HG03045 (cell line): ENCODE results near the gene PSPC1.
"Not testable (repeated sequence)": the region's sequence is repeated elsewhere in the genome, so short reads cannot be mapped to it uniquely, and the experiment has no call there.

Experiments
- ATAC-seq: cut with Tn5 transposase; IDR thresholded peaks from one replicate; pipeline ENCODE4 v1.9.1; 2021; ENCODE audit warnings: mild to moderate bottlenecking, moderate library complexity; ENCODE audit not compliant: unreplicated experiment

Gene PSPC1, protein sequence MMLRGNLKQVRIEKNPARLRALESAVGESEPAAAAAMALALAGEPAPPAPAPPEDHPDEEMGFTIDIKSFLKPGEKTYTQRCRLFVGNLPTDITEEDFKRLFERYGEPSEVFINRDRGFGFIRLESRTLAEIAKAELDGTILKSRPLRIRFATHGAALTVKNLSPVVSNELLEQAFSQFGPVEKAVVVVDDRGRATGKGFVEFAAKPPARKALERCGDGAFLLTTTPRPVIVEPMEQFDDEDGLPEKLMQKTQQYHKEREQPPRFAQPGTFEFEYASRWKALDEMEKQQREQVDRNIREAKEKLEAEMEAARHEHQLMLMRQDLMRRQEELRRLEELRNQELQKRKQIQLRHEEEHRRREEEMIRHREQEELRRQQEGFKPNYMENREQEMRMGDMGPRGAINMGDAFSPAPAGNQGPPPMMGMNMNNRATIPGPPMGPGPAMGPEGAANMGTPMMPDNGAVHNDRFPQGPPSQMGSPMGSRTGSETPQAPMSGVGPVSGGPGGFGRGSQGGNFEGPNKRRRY

DNA sequence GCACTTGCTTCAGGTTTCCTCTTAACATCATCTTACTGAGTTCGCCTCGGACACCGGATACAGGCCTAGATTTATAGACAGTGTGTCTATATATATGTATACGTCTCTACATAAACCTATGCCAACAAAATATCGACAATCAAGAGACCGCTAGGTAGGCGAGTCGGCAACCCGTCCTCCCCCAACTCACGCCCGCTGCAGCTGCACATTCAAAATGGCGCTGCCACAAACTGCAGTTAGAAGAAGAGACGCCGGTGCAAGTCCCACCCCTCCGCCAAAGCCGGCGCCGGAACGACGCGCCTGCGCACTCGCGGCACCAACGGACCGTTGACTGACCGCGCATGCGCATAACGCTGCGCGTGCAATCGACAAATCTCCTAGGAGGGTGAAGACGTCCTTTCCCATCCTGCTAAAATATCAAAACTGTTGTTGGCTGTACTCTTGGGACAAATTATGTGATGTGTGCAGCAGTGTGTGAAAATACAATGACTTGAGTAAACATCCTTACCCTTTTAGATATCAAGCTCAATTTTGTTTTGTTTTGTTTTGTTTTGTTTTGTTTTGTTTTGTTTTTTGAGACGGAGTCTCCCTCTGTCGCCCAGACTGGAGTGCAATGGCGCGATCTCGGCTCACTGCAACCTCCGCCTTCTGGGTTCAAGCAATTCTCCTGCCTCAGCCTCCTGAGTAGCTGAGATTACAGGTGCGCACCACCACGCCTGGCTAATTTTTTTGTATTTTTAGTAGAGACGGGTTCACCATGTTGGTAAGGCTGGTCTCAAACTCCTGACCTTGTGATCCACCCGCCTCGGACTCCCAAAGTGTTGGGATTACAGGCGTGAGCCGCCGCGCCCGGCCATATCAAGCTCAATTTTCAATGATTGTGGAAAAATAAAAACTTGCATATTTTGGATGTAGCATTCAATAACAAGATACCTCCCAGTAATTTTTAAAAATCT lies at the start of gene PSPC1:
Gene PSPC1 (minus strand): TSS at position 219 of the 956 bp plus-strand sequence. CDS start 188 bp downstream, at position 31.
- peak; percentile 86 for ATAC-seq

DNA sequence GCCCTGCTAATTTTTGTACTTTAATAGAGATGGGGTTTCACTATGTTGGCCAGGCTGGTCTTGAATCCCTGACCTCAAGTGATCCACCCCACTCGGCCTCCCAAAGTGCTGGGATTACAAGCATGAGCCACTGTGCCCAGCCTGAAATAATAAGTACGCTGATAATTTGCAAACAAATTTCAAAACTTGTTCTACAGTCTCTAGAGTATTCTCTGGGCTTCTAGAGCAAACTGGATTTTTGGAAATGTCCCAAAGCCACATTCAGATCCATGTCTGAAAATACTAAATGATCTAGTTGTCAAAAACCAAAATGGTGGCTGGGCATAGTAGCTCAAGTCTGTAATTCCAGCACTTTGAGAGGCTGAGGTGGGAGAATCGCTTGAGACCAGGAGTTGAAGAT lies 39.9 kb upstream of the PSPC1 start:
- no peak for ATAC-seq

DNA sequence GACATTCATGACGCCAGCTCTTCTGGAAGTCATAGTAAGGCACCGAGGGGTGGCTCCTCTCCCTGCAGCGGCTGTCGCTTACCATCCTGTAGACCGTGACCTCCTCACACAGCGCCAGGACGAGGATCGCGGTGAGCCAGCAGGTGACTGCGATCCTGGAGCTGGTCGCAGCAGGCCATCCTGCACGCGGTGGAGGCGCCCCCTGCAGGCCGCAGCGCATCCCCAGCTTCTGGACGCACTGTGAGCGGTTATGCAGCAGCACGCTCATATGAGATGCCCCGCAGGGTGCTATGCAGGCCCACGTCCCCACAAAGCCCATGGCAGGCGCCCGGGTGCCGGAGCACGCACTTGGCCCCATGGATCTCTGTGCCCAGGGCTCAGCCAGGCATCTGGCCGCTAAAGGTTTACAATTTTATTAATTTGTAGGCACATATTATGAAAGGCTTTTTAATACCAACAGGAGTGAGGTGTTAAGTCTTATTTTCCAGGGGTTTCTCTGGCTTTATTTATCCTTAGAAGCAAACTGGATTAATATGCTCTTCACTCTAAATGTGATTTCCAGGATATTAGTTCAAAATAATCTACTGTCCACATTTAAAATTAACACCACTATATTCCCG lies 35.6 kb upstream of the PSPC1 start:
- ATAC-seq = no peak

DNA sequence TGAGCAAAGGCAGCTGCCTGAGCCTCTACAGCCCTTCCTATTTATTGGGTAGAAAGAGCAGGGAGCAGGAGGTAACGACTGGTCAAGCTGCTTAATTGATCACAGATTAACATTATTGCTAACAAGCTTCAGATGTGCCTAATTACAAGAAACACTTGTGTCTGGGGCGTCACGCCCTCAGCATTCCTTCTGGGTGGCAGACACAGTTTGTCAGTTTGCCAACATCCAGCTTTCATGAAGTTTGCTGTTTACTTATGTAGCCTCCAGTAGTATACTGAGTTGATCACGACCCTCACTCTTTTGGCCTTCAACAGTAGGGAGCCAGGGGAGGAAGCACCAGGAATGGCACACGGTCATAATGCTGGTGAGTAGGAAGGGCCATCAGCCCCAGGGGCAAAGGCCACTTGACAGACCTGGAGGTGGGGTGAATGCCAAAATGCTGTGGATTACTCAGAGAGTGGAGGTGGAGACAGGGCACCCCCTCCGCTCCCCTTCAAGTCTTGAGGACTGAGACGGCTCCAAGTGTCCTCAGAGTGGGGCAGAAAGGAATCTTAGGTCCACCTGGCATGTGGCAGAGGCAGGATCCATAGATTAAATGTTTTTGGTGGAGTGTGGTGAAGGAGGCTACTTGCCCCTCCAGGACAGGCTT lies 34.9 kb upstream of the PSPC1 start:
- no peak for ATAC-seq

DNA sequence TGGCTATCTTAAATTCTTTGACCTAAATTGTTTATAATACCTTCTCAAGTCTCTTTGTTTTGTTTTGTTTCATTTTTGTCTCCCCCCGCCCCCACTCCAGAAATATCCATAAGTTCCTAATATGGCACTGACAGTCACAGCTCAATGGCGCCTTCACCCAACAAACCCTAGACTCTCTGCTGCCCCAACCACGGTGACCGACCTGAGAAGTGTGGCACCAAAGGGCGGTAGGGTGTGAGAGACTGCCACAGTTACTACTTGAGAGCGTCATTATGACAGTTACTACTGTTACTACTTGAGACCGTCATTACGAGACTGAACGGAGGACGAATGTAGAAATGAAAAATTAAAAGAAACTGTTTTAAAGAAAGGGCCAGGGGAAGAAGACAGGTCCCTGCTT lies 34.4 kb upstream of the PSPC1 start:
- no peak for ATAC-seq

DNA sequence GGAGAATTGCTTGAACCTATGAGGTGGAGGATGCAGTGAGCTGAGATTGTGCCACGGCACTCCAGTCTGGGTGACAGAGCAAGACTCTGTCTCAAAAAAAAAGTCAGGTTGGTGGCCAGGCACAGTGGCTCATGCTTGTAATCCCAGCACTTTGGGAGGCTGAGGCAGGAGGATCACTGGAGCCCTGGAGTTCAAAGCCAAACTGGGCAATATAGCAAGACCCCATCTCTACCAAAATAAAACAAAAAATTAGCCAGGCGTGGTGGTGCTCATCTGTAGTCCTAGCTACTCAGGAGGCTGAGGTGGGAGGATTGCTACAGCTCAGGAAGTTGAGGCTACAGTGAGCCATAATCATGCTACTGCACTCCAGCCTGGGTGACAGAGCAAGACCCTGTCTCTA lies 33.1 kb upstream of the PSPC1 start:
- ATAC-seq = not testable (repeated sequence)

DNA sequence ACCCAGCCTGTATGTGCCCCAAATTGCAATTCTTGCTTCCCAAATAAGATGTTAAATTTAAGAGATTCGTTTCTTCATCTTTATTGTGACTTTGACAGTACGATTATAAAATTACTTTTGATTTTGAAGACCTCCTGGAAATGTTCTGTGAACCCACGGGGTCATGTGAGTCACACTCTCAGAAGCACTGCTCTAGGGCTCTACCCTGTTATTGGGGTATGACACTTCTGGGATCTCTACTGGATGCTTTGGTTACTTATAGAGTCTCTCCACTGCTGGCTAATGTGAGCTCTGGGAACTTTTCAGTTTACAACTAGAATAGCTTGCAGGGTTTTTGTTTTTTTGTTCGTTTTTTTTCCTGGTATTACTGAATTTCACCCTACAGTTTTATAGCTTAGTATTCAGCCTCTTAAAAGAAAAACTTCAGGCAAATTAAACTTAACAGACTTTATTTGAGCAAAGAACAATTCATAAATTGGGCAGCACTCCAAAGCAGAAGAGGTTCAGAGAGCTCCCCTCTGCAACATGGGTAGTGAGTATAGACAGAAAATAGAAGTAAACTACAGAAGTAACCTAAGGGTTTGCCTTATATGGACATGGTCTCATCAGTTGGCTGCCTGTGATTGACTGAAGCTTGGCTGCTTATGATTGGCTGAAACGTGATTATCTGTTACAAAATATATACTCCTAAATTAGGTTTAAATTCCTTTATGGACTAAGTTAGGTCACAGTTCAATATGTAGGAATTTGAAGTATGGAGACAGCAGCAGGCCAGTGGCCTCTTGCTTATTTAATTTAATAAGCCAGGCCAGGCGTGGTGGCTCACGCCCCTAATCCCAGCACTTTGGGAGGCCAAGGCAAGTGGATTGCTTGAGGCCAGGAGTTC lies 28.5 kb upstream of the PSPC1 start:
- ATAC-seq = no peak

DNA sequence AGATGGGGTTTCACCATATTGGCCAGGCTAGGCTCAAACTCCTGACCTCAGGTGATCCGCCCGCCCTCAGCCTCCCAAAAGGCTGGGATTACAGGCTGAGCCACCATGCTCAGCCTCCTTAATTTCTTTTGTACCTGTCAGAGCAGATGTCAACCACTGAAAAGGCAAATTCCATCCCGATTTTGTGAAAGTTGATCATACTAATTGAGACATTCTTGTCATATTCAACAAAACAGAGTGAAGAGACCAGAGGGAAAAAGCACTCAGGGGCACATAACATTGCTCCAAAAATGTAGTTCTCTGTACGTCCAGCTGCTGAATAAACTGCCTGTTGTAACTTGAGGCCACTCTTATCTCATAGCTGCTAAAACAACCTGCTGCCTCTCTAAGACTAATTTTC lies 27.4 kb upstream of the PSPC1 start:
- no peak for ATAC-seq

DNA sequence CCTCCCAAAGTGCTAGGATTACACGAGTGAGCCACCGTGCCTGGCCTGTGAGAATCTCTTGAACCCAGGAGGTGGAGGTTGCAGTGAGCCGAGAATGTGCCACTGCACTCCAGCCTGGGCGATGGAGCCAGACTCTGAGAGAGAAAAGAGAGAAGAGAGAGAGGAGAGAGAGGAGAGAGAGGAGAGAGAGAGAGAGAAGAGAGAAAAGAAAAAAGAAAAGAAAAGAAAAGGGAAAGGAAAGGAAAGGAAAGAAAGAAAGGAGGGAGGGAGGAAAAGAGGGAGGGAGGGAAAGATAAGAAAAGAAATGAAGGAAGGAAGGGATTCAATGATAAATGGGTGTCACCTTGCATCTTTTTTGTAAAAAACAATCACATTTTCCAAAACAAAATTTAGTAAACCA lies 23.0 kb upstream of the PSPC1 start:
- ATAC-seq = no peak

DNA sequence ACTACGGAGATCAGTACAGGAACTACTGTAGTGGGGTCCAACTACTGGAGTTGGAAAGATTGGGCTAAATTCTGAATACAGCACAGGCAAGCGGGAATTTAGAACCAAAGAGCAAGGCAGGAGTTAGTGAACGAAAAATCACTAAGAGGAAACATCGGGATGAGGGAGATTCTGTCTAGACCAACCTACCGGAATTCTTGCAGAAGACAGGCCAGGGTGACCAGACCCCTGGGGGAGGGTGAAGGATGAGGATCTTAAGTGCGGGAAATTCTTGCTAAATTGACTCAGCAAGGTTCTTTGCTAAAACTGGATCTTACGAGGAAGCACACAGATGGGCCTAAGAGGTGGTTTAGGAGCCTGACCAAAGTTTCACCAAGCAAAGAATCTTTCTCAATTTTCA lies 13.2 kb upstream of the PSPC1 start:
- ATAC-seq = no peak

DNA sequence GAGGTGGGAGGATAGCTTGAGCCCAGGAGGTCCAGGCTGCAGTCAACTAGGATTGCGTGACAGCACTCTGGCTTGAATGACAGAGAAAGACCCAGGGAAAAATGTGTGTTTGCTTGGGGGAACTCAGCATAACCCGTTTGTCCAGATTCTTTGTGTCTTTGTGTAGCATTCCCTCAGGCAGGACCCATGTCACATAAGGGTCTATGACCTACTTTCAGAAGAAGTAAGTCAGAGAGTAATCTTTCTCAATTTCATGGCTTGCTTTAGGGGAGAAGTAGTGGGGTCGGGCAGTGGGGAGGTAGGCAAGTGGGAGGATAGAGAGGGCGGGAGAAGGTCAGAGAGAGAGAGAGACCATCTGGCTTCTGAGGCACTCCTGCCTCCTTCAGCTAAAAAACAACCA lies 11.9 kb upstream of the PSPC1 start:
- no peak for ATAC-seq

DNA sequence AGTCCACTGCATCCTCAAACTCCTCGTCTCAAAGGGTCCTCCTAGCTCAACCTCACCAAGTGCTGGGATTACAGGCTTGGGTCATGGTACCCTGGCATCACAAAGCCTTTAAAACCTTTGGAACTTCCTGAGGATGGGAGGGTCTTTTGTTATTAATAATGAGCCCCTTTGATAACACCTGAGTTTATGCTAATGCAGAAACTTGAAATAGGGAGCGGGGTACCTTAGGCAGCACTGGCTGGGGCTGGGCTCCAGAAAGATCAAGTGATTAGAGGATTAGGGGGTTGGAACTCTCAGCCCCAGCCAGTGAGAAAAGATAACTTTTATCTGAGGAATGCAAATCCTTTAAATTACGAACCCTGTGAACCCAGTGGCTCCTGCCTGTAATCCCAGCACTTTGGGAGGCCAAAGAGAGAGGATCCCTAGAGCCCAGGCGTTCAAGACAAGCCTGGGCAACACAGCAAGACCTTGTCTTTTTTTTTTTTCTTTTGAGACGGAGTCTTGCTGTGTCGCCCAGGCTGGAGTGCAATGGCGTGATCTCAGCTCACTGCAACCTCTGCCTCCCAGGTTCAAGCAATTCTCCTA lies 9.3 kb upstream of the PSPC1 start:
- ATAC-seq = no peak

DNA sequence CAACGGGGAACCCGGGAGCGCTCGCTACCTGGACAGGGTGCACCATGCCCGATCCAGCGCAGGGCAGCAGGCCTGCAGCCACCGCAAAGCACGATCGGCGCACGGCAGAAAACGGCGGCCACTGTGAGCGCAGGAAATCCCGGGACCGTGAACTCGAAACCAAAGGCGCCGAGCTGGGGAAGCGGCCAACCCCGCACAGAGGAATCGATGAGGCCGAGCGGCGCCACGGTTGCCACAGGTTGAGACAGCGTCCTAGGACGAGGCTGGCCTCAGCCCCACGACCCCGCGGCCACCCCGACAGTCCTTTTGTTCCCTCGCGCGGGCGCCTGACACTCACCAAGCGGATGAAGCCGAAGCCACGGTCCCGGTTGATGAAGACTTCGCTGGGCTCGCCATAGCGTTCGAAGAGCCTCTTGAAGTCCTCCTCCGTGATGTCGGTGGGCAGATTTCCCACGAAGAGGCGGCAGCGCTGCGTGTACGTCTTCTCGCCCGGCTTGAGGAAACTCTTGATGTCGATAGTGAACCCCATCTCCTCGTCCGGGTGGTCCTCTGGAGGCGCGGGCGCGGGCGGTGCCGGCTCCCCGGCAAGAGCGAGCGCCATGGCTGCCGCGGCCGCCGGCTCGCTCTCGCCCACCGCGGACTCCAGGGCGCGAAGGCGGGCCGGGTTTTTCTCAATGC lies 557 bp downstream of the PSPC1 start:
- ATAC-seq = peak; percentile 54

DNA sequence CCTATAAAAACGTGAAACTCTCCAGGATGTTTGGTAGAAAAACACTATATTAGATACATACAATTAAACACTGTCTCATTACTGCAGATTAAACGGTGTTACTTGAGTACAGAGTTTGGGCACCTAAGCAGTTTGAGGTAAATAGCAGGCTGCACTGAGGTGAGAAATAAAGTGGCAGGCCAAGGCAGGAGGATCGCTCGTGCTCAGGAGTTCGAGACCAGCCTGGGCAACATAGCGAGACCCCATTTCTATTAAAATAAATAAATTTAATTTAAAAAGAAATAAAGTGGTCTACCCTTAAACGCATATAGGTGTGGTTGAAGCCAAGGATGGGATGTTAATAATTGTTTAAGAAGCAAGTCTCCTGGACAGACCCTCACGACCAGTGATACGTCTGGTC lies 1.2 kb downstream of the PSPC1 start:
- ATAC-seq = no peak

DNA sequence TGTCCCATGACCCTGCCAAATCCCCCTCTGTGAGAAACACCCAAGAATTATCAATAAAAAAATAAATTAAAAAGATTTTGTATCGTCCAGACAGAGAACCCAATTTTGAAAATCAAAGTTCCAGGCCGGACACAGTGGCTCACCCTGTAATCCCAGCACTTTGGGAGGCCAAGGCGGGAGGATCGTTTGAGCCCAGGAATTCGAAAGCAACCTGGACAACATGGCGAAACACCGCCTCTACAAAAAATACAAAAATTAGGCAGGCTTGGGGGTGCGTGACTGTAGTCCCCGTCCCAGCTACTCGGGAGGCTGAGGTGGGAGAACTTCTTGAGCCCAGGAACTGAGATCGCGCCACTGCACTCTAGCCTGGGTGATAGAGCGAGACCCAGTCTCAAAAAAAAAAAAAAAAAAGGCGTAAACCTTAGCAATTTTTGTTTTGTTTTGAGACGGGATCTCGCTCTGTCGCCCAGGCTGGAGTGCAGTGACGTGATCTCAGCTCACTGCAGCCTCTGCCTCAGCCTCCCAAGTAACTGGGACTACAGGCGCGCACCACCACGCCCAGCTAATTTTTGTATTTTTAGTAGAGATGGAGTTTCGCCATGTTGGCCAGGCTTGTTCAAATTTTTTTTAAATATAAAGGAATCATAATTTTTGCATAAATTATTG lies 1.9 kb downstream of the PSPC1 start:
- not testable (repeated sequence) for ATAC-seq

DNA sequence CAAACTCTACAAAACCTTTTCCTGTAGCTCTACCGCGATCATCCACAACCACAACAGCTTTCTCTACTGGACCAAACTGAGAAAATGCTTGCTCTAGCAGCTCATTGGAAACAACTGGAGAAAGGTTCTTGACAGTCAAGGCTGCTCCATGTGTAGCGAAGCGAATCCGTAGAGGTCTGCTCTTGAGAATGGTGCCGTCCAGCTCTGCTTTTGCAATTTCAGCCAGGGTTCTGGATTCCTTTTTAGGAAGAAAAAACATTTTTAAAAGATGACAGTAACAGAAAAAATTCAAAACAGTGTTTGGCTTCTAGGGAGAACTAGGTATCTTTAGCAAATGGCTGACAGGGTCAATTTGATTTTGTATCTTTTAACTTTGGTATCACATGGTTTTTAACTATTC lies 10.4 kb downstream of the PSPC1 start:
- ATAC-seq = no peak

DNA sequence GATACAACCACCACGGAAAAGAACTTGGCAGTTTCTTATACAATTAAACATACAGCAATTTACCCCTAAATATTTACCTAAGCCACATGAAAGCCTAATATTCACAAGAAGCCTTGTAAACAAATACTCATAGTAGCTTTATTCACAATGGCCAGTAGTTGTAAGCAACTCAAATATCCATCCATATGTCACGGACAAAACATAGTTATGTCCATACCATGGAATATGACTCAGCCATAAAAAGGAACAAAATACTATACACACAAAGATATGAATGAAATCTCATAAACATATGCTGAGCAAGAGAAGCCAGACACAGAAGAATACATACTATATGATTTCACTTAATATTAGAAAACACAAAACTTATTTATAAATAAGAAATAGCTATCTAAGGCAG lies 12.9 kb downstream of the PSPC1 start:
- no peak for ATAC-seq

DNA sequence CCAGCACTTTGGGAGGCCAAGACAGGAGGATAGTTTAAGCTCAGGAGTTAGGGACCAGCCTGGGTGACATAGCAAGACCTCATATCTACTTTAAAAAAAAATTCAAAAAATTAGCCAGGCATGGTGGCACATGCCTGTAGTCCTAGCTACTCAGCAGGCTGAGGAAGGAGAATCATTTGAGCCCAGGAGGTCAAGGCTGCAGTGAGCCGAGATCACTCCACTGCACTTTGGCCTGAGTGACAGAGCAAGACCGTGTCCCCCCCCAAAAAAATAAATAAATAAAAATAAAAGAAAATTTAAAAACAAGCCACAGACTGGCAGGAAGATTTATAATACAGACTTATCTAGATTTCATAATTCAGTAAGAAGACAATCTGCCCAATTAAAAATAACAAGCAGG lies 14.8 kb downstream of the PSPC1 start:
- no peak for ATAC-seq
